ENCODE results near the gene MVK. TPM values are rescaled to one million over a fixed set of nuclear protein-coding genes. Genes with fewer than 3 reads are reported as not detected.
A peak's percentile ranks its signal among the peaks of the same experiment; 100 is the strongest.

MVK gene
- total RNA-seq, 1 donor from 2014 or later: 44.9 TPM

- DNase-seq (ENCODE audit: low read depth): no peak
Observed at GRCh38 chr12:109605599-109606228, 32.1 kb downstream of the MVK start.

GRCh38 chr12:109606320-109607028 lies 32.9 kb downstream of the MVK start:
- DNase-seq (ENCODE audit: low read depth): peak; percentile 57

- no peak for DNase-seq (ENCODE audit: low read depth)
Observed at GRCh38 chr12:109607618-109608017, 34.0 kb downstream of the MVK start.

- no peak for DNase-seq (ENCODE audit: low read depth)
Observed at GRCh38 chr12:109608270-109608669, 34.7 kb downstream of the MVK start.

- no peak for DNase-seq (ENCODE audit: low read depth)
Observed at GRCh38 chr12:109608793-109609192, 35.2 kb downstream of the MVK start.

- DNase-seq (ENCODE audit: low read depth): no peak
Observed at GRCh38 chr12:109609342-109609741, 35.7 kb downstream of the MVK start.

GRCh38 chr12:109610523-109610922 lies 36.9 kb downstream of the MVK start:
- DNase-seq (ENCODE audit: low read depth): no peak

- peak; percentile 58 for DNase-seq (ENCODE audit: low read depth)
Observed at GRCh38 chr12:109611223-109611622, 37.6 kb downstream of the MVK start.

- DNase-seq (ENCODE audit: low read depth): no peak
Observed at GRCh38 chr12:109612003-109612402, 38.4 kb downstream of the MVK start.

- peak; percentile 22 for DNase-seq (ENCODE audit: low read depth)
Observed at GRCh38 chr12:109612975-109613502, 39.4 kb downstream of the MVK start.

- DNase-seq (ENCODE audit: low read depth): no peak
Observed at GRCh38 chr12:109613649-109614455, 40.3 kb downstream of the MVK start.

GRCh38 chr12:109615556-109616229 lies 42.1 kb downstream of the MVK start:
- DNase-seq (ENCODE audit: low read depth): no peak

- DNase-seq (ENCODE audit: low read depth): no peak
Observed at GRCh38 chr12:109617491-109617890, 43.9 kb downstream of the MVK start.

- DNase-seq (ENCODE audit: low read depth): no peak
Observed at GRCh38 chr12:109618082-109618481, 44.5 kb downstream of the MVK start.

GRCh38 chr12:109619002-109619604 lies 45.5 kb downstream of the MVK start:
- DNase-seq (ENCODE audit: low read depth): no peak

GRCh38 chr12:109621211-109621694 lies 47.7 kb downstream of the MVK start:
- DNase-seq (ENCODE audit: low read depth): no peak

GRCh38 chr12:109621901-109622364 lies 48.3 kb downstream of the MVK start:
- DNase-seq (ENCODE audit: low read depth): no peak

- no peak for DNase-seq (ENCODE audit: low read depth)
Observed at GRCh38 chr12:109624467-109624866, 50.9 kb downstream of the MVK start.

- peak; percentile 85 for DNase-seq (ENCODE audit: low read depth)
Observed at GRCh38 chr12:109625131-109625559, 51.6 kb downstream of the MVK start.

- DNase-seq (ENCODE audit: low read depth): no peak
Observed at GRCh38 chr12:109625749-109626377, 52.3 kb downstream of the MVK start.
